GM19328 (cell line): ENCODE results near the gene ZNF197.
"Not testable (repeated sequence)": the region's sequence is repeated elsewhere in the genome, so short reads cannot be mapped to it uniquely, and the experiment has no call there.

ENCODE experiments used
- ATAC-seq: cut with Tn5 transposase; IDR thresholded peaks from one replicate; pipeline ENCODE4 v1.9.1; 2021; ENCODE audit warnings: mild to moderate bottlenecking, moderate library complexity; ENCODE audit not compliant: unreplicated experiment

The ZNF197 gene

DNA sequence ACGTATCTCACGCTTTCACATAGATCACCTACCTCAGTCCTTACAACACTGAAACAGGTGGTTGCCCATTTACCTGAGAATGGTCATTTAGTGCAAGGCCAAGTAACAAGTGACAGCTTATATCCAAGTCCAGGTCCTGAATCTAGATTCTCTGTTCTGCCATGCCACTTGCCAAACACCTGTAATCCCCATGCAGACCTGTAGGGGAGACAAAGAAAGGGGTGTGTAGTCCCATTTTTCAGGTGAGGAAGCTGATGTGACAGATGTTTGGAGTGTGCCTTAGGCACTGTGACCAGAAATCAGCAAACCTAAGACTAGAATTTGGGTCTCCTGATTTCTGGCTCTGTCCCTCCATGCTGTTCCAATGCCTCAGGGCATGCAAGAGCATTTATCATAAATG lies 36.4 kb downstream of the ZNF197 start:
- no peak for ATAC-seq

DNA sequence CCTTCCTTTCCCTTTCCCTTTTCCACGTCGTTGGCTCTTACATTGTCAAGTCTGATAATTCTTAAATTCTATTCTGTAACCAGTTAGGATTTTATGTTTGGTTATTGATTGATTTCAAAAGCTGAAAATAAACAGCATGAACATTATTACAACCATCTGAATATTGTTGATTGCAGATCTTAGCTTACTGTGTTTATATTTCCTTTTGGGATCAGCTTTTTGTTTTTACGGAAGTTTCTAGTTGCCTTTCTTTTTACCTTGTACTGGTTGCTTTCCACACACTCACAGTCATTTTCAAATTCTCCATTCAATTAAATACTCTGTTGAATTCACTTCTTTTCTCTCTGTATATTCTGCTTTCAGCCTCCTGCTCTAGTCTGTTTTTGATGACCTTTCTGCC lies 40.3 kb downstream of the ZNF197 start:
- no peak for ATAC-seq

DNA sequence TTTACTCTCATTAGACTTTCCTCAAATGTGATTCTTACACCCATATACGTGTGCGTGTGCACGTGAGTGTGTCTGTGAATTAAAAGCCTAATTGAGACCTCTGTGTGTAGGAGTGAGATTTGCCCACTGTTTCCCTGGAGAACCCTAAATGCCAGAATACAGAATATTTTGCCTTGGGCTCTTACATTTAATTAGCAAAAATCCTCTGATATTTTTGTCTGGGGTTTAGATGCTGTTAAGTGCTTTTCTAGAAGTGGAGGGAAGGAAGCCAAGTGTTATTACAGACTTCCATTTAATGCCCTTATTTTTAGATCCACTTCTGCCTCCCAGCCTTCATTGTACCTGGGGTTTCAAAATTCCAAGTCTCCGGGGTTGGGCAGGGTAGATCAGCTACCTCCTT lies 41.5 kb downstream of the ZNF197 start:
- no peak for ATAC-seq

DNA sequence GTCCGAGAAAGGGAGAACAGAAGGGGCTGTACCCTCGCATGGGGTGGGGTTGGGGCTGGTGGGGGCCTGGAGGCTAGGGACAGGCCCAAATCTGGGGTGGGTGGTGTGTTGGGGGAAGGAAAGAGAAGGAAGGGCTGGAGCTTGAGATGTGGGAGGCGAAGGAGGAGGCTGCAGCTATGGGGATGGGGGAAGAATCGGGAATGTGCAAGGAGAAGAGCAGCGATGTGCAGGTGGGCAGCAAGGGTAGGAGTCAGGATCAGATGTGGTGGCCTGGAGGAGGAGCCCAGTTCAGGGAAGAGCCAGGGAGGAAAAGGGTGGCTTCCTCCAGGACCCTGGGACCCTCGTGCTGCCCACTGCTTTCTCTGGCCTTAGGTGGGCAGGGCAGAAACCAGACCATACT lies 44.9 kb downstream of the ZNF197 start:
- ATAC-seq: no peak

DNA sequence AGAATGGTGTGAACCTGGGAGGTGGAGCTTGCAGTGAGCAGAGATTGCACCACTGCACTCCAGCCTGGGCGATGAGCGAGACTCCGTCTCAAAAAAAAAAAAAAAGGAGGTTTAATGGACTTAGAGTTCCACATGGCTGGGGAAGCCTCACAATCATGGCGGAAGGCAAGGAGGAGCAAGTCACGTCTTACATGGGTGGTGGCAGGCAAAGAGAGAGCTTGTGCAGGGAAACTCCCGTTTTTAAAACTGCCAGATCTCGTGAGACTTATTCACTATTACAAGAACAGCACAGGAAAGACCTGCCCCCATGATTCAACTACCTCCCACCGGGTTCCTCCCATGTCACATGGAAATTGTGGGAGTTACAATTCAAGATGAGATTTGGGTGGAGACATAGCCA lies 48.6 kb downstream of the ZNF197 start:
- ATAC-seq: not testable (repeated sequence)

DNA sequence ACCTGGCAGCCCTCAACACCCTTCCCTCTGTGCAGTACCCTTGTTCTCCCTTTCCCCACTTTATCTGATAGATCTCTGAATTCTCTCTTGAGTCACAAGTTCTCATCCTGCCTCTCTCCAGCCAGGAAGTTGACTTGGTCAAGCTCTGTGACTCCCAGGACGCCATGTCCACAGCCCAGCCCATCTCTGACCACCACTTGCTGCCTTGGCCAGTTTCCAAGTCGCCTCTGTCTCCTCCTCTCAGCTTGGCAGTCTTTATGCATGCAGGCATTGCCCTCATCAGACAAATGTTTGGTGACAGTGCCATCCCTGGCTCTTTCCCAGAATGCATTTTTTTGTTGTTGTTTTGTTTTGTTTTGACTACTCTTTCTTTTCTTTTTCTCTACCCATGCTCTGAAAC lies 49.4 kb downstream of the ZNF197 start:
- ATAC-seq: no peak

DNA sequence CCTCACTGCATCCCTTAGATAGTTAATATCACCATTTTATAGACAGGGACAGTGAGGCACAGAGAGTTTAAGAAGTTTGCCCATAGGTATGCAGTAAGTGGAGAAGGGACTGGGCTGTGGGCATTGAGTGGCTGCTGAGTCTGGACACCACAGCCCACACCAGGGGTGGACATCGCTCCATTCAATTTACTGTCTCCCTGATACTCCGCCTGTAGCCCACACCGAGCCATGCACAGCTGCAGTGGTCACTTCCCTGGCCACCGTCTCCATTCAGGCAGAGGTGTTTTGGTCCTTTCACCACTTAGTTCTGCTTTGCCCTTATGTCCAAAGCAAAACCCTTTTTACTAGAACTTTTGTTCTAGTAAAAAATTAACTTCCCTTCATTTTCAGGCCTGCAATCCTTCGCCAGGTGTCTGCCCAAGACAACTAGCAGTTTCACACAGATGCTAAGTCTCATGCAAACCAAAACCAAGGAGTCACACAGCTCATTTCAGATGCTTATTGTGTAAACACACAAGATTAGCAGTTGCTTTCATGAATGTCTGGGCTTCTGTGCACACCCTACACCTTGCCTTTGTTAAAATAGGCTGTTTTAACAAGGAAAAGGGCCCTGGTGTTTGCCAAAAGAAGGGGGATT lies 53.8 kb downstream of the ZNF197 start:
- ATAC-seq: no peak

DNA sequence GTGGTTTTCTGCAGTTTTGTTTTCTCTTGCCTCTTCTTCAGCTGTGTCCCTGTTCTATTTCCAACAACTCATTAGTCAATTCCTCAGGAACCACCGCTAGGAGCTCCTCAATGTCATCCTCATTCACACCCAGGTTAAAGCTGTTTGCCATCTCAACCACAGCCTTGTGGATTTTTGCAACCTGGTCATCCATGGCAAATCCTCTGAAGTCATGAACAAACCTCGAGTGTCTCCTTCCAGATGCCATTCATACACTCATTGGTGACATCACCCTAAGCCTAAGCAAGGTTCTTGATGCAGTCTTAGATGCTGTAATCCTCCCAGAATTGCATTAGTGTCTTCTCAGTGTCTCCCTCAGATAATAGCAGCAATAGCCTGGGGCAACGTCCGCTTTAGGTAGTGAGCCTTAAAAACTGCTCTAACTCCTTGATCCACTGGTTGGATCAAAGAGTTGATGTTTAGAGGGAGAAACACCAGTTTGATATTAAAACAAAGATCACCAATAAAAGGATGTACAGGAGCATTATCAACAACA lies 56.2 kb downstream of the ZNF197 start:
- no peak for ATAC-seq

DNA sequence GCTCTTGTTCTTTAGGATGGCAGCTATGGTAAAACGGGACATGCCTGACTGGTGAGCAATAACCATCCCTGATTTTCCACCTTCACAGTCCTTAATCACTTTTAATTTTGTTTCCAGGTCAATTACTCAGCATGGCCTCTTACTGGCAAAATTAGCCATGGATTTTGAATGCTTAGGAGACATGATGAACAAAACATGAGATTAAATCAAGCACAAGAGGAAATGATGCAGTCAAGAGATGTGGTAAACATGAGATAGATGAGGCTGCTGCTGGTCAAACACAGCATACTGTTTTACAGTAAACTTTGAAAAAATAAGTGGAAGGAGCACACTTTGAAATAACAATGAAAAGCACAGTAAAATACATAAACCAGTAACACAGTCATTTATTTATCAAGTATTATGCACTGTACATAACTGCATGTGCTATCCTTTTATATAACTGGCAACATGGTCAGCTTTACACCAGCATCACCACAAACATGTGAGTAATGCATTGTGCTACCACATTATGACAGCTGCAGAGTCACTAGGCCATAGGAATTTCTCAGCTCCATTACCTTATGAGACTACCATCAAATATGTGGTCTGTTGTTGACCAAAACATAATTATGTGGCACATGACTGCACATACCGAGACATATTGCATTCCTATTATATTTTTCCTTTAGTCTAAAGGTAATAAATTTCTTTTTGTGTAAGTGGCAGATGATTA lies 57.5 kb downstream of the ZNF197 start:
- no peak for ATAC-seq

DNA sequence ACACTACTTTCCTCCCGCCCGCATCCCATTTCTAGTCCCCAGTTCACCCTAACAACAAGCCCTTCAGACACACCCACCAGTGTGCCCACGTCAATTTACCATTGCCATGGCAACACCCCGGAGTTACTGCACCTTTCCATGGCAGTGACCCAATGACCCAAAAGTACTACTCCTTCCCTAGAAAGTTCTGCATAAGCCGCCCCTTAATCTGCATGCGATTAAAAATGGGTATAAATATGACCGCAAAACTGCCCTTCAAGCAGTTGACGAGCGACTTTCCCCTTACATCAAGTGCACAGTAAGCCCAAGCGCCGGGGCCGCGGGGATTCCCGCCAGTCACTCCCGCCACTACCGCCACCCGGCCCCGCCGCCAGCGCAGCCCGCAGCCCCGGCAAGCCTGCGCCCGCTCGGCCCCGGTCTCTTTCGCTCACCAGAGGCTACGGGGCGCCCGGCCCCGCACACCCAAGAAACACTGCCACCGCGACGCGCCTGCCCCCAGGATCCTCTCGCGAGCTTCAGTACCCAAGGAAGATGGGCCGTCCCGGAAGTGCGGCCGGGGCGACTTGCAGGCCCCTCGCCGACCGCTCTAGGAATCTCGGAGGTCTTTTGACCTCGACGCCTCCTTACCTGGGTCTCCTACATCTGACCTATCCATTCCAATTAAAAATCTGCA lies 60.4 kb downstream of the ZNF197 start:
- ATAC-seq: peak; percentile 87

DNA sequence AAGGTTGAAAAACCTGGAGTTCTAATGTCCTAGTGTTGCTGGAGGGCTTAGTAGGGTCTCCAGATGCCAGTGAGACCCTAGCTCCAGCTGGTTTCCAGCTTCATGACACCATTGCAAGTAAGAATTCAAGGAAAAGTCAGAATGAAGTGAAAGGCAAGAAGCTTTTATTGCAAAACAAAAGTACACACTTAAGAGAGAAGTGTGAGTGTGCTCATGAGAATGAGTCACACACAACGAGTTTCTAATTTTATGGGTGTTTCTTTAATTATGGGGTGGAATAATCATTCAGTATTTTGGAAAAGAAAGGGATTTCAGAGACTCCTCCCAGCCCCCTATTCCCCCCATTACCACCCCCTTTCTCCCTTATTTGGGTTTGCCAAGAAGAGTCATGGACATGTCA lies 63.1 kb downstream of the ZNF197 start:
- ATAC-seq: no peak
